Activated naive CD8-positive, alpha-beta T cell treated with anti-CD3 and anti-CD28 coated beads, Interleukin-2, amount 10 ng/mL, durations not matched to agents 7 days and 5 days (primary cell): Measurements from ENCODE around the gene TMEM267. TPM values are rescaled to one million over a fixed set of nuclear protein-coding genes. Genes with fewer than 3 reads are reported as not detected.
"Not testable (repeated sequence)": the region's sequence is repeated elsewhere in the genome, so short reads cannot be mapped to it uniquely, and the experiment has no call there.

Experiments
- ATAC-seq: fragments of 150-1000 bp; cut with Tn5 transposase; one replicate; pipeline ENCODE4 v1.10.0; 2021; ENCODE audit warnings: low read depth, moderate library complexity
- POLR2A ChIA-PET: fragments of 350-600 bp; sonication (Branson Sonifier 250); formaldehyde crosslinking; loops from one replicate; lab custom pipeline; 2021; ENCODE audit warnings: antibody characterized with exemption; lab: Charles Lee
- DNase-seq: peaks from one replicate; pipeline ENCODE4 v3.0.0; 2021
- H3K27ac Mint-ChIP-seq: one replicate; pipeline ENCODE4 v1.8.0; 2022; ENCODE audit warnings: mild to moderate bottlenecking, mixed read lengths
- H3K27me3 Mint-ChIP-seq: one replicate; pipeline ENCODE4 v1.8.0; 2022; ENCODE audit warnings: mild to moderate bottlenecking, moderate library complexity, mixed read lengths
- H3K36me3 Mint-ChIP-seq: one replicate; pipeline ENCODE4 v1.8.0; 2021; ENCODE audit warnings: mild to moderate bottlenecking, mixed read lengths
- H3K4me1 Mint-ChIP-seq: one replicate; pipeline ENCODE4 v1.8.0; 2021; ENCODE audit warnings: mixed read lengths
- H3K4me3 Mint-ChIP-seq: one replicate; pipeline ENCODE4 v1.8.0; 2022; ENCODE audit warnings: mild to moderate bottlenecking, moderate library complexity, mixed read lengths
- H3K9me3 Mint-ChIP-seq: one replicate; pipeline ENCODE4 v1.8.0; 2021; ENCODE audit warnings: mixed read lengths
- total RNA-seq, 2 experiments: library from RNA; stranded (reverse); gene quantifications; one replicate each; pipeline ENCODE4 v1.2.3, GENCODE V29; 2021

Gene TMEM267
- total RNA-seq, 2 experiments from 2014 or later, result 13.6 to 19.8 TPM

GRCh38 chr5:43486353-43486752 is 2.7 kb upstream of the TMEM267 start:
- POLR2A ChIA-PET, result interaction anchor here (1.0 to 4.4 kb wide), 5 partner anchors 28 to 535 kb away, joined by 3 to 67 read pairs (median 56); partner anchors contain the start of genes C5orf34, NNT and ZNF131
- Mint-ChIP-seq H3K9me3 (no peaks in the 10 kb centered on the region), H3K4me1 (peaks cover 33% of the 10 kb centered on the region), H3K4me3 (no peak overlapping the region), H3K27ac (peak overlapping the region; percentile 100), H3K27me3 (no peaks in the 10 kb centered on the region), H3K36me3 (peaks cover 12% of the 10 kb centered on the region)
- DNase-seq, result no peak
- no peak for ATAC-seq

DNA sequence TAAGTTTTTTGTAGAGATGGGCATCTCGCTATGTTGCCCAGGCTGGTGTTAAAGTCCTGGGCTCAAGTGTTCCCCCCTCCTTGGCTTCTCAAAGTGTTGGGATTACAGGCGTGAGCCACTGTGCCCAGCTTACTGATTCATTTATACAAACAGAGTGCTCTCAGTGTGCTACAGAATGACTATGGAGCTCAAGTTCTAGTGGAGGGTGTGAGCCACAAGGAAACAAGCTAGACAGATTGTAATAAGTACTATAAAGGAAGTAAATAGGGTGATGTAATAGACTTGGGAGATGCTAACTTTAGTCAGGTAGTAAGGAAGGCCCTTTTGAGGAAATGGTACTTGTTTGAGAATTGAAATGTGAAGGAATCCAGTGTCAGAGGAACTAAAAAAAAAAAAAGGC is 1.7 kb upstream of the TMEM267 start:
- peak overlapping the region; percentile 18 for H3K4me3 Mint-ChIP-seq
- no peak for DNase-seq
- peaks cover 15% of the 10 kb centered on the region for H3K36me3 Mint-ChIP-seq
- no peaks in the 10 kb centered on the region for H3K9me3 Mint-ChIP-seq
- H3K4me1 Mint-ChIP-seq, result peaks cover 33% of the 10 kb centered on the region
- peak overlapping the region; percentile 100 for H3K27ac Mint-ChIP-seq
- no peaks in the 10 kb centered on the region for H3K27me3 Mint-ChIP-seq
- ATAC-seq, result no peak
- POLR2A ChIA-PET, result interaction anchor here (0.7 to 4.4 kb wide), 14 partner anchors 29 to 535 kb away, joined by 3 to 67 read pairs (median 10); partner anchors contain the start of genes C5orf34, NNT and ZNF131

DNA sequence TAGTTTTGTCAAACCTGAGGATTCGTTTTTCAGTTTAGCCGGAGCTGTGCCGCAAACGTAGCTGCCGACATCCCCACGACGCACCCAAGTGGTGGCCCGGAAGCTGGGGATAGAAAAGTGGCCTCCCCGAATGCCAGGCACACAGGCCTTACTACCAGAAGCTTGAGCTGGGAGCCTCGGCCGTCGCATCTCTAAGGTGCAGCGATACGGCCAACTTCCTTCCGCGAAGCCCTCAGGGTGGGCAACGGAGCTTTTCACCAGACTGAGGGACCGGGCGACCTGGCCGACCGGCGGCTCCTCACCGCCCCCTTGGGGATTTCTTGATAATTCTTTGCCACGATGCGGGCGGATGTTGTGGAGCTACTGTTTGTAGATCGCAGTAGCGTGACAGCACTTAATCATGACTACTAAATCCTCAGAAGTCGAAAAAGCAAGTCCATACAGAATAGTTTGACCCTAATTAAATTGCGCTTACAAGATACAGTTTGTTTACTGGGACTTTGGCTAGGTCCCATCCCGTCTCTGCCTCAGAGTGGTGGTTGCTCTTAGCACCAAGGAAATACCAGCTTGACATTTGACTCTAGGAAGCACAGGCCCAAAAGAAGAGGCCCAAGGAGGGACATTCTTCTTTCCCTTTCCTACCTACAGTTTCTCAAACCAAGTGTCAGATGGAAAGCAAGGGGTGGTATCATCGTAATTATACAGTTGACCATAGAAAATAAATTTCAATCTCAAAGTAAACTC is 613 bp upstream of the TMEM267 start:
- POLR2A ChIA-PET, result interaction anchor here (0.5 to 4.4 kb wide), 42 partner anchors 8 to 1580 kb away, joined by 3 to 67 read pairs (median 6); partner anchors contain the start of genes ANXA2R, C5orf34, HMGCS1 and NNT
- H3K4me1 Mint-ChIP-seq, result peaks cover 34% of the 10 kb centered on the region
- peak overlapping the region; percentile 98 for H3K4me3 Mint-ChIP-seq

GRCh38 chr5:43482490-43483297 is 971 bp downstream of the TMEM267 start:
- peaks cover 12% of the 10 kb centered on the region for H3K36me3 Mint-ChIP-seq
- ATAC-seq, result no peak
- DNase-seq, result no peak
- peak overlapping the region; percentile 98 for H3K4me3 Mint-ChIP-seq
- no peaks in the 10 kb centered on the region for H3K9me3 Mint-ChIP-seq
- peak overlapping the region; percentile 100 for H3K27ac Mint-ChIP-seq
- H3K4me1 Mint-ChIP-seq, result peaks cover 35% of the 10 kb centered on the region
- H3K27me3 Mint-ChIP-seq, result no peaks in the 10 kb centered on the region
- POLR2A ChIA-PET, result interaction anchor here (0.6 to 4.4 kb wide), 5 partner anchors 32 to 464 kb away, joined by 3 to 67 read pairs (median 34); partner anchors contain the start of genes C5orf34, HMGCS1 and ZNF131

More for the DNA sequence above, 613 bp upstream of the TMEM267 start:
- peak; percentile 62 for ATAC-seq
- H3K27me3 Mint-ChIP-seq, result no peaks in the 10 kb centered on the region
- DNase-seq, result peak; percentile 86
- peaks cover 14% of the 10 kb centered on the region for H3K36me3 Mint-ChIP-seq
- H3K27ac Mint-ChIP-seq, result peak overlapping the region; percentile 100
- H3K9me3 Mint-ChIP-seq, result no peaks in the 10 kb centered on the region

DNA sequence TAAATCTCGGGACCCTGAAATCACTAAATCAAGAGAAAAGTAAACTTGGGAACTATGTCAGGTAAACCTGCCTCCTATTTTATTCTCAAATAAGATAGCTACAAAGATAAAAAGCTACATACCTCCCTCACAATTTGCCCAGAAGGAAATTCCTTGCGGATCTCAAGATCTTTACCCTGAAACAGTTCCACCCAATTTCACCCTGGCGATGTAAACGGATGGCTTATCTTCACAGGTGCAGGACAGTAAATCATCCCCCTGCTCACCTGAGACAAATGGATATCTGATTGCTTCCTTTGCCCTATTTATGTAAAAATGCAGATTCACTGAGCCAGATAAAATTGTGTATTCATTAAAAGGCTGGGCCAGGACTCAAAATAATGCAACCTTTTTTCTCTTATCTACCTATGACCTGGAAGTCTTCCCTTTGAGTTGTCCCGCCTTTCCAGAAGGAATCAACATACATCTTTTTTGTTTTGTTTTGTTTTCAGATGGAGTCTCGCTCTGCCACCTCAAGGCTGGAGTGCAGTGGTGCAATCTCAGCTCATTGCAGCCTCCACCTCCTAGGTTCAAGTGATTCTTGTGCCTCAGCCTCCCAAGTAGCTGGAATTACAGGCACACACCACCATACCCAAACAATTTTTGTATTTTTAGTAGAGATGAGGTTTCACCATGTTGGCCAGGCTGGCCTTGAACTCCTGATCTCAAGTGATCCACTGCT is 13.8 kb downstream of the TMEM267 start:
- DNase-seq (no peak), ATAC-seq (no peak)
- peaks cover 8% of the 10 kb centered on the region for H3K4me1 Mint-ChIP-seq
- peaks cover 92% of the 10 kb centered on the region for H3K36me3 Mint-ChIP-seq
- H3K4me3 Mint-ChIP-seq, result no peak overlapping the region
- H3K9me3 Mint-ChIP-seq, result peaks cover 26% of the 10 kb centered on the region
- no peaks in the 10 kb centered on the region for H3K27me3 Mint-ChIP-seq
- no peak overlapping the region for H3K27ac Mint-ChIP-seq
- POLR2A ChIA-PET, result interaction anchor here (1.5 kb wide), 1 partner anchor 14 kb away, joined by 5 read pairs; the partner anchor contains the start of gene TMEM267

- no peak overlapping the region for H3K27ac Mint-ChIP-seq
- ATAC-seq (no peak), DNase-seq (no peak)
- peaks cover 86% of the 10 kb centered on the region for H3K36me3 Mint-ChIP-seq
- POLR2A ChIA-PET, result no interaction called here
- H3K4me1 Mint-ChIP-seq, result peaks cover 3% of the 10 kb centered on the region
- H3K27me3 Mint-ChIP-seq, result no peaks in the 10 kb centered on the region
- peaks cover 19% of the 10 kb centered on the region for H3K9me3 Mint-ChIP-seq
- no peak overlapping the region for H3K4me3 Mint-ChIP-seq
Observed at GRCh38 chr5:43467100-43467499, 16.6 kb downstream of the TMEM267 start.

GRCh38 chr5:43465455-43465854 is 18.2 kb downstream of the TMEM267 start:
- peaks cover 15% of the 10 kb centered on the region for H3K9me3 Mint-ChIP-seq
- DNase-seq, POLR2A ChIA-PET, H3K4me1 Mint-ChIP-seq, H3K27me3 Mint-ChIP-seq, ATAC-seq, H3K27ac Mint-ChIP-seq, H3K4me3 Mint-ChIP-seq: not testable (repeated sequence)
- H3K36me3 Mint-ChIP-seq, result peaks cover 85% of the 10 kb centered on the region

DNA sequence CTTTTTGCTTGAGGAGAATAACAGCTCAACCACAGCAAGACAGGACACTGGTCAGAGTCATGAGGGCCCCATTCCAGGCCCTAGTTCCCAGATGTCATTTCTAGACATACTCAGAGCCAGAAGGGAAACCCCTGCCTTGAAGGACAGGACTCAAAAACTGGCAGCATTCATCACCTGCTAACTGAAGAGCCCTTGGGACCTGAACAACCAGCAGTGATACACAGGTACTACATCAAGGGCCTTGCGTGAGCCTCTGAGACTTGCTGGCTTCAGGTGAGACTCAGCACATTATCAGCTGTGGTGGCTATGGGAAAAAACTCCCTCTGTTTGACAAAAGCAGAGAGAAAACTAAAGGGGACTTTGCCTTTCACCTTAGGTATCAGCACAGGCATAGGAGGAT is 22.6 kb downstream of the TMEM267 start:
- ATAC-seq (no peak), DNase-seq (no peak)
- Mint-ChIP-seq H3K36me3 (peaks cover 68% of the 10 kb centered on the region), H3K9me3 (peaks cover 13% of the 10 kb centered on the region), H3K4me3 (no peak overlapping the region), H3K27me3 (no peaks in the 10 kb centered on the region), H3K27ac (no peak overlapping the region), H3K4me1 (peaks cover 1% of the 10 kb centered on the region)
- POLR2A ChIA-PET, result no interaction called here

GRCh38 chr5:43456556-43456955 is 27.1 kb downstream of the TMEM267 start:
- peaks cover 11% of the 10 kb centered on the region for H3K9me3 Mint-ChIP-seq
- no peak overlapping the region for H3K27ac Mint-ChIP-seq
- no peak for DNase-seq
- no peak for ATAC-seq
- no peak overlapping the region for H3K4me3 Mint-ChIP-seq
- H3K27me3 Mint-ChIP-seq, result no peaks in the 10 kb centered on the region
- H3K4me1 Mint-ChIP-seq, result no peaks in the 10 kb centered on the region
- peaks cover 51% of the 10 kb centered on the region for H3K36me3 Mint-ChIP-seq
- POLR2A ChIA-PET, result no interaction called here

- ATAC-seq, POLR2A ChIA-PET, H3K4me3 Mint-ChIP-seq, H3K27ac Mint-ChIP-seq, H3K4me1 Mint-ChIP-seq, DNase-seq, H3K27me3 Mint-ChIP-seq: not testable (repeated sequence)
- H3K9me3 Mint-ChIP-seq, result peaks cover 20% of the 10 kb centered on the region
- peaks cover 29% of the 10 kb centered on the region for H3K36me3 Mint-ChIP-seq
Observed at GRCh38 chr5:43441575-43441974, 42.1 kb downstream of the TMEM267 start.

GRCh38 chr5:43437062-43437660 is 46.5 kb downstream of the TMEM267 start:
- Mint-ChIP-seq H3K9me3 (peaks cover 13% of the 10 kb centered on the region), H3K27ac (no peak overlapping the region), H3K27me3 (peaks cover 3% of the 10 kb centered on the region), H3K4me3 (no peak overlapping the region), H3K4me1 (no peaks in the 10 kb centered on the region), H3K36me3 (peaks cover 6% of the 10 kb centered on the region)
- ATAC-seq, result no peak
- POLR2A ChIA-PET, result interaction anchor here (0.6 kb wide), 1 partner anchor 44 kb away, joined by 3 read pairs; no protein-coding TSS in a partner anchor
- DNase-seq, result no peak

GRCh38 chr5:43433382-43433781 is 50.3 kb downstream of the TMEM267 start:
- Mint-ChIP-seq H3K9me3 (peaks cover 6% of the 10 kb centered on the region), H3K4me3 (no peak overlapping the region), H3K27ac (no peak overlapping the region), H3K27me3 (no peaks in the 10 kb centered on the region), H3K4me1 (no peaks in the 10 kb centered on the region), H3K36me3 (no peaks in the 10 kb centered on the region)
- DNase-seq (no peak), ATAC-seq (no peak)
- POLR2A ChIA-PET, result no interaction called here
